B cell (primary cell): Measurements from ENCODE around the gene CAVIN1. TPM values are rescaled to one million over a fixed set of nuclear protein-coding genes. Genes with fewer than 3 reads are reported as not detected.

ENCODE experiments used
- ATAC-seq: fragments of 200-7000 bp; cut with Tn5 transposase; one replicate; pipeline ENCODE4 v1.10.0; 2021; ENCODE audit warnings: low read depth, mild to moderate bottlenecking, moderate number of reproducible peaks, moderate library complexity
- CTCF ChIA-PET: fragments of 350-600 bp; sonication (Branson Sonifier 250); formaldehyde crosslinking; loops from one replicate; lab custom pipeline; 2021; ENCODE audit warnings: antibody characterized with exemption, inconsistent platforms; lab: Charles Lee
- POLR2A ChIA-PET: fragments of 350-600 bp; sonication (Branson Sonifier 250); formaldehyde crosslinking; loops from one replicate; lab custom pipeline; 2021; ENCODE audit warnings: antibody characterized with exemption; lab: Charles Lee
- DNase-seq: peaks from one replicate; pipeline ENCODE4 v3.0.0; 2013
- H2AFZ ChIP-seq: 2 replicates; pipeline ENCODE4 v1.6.1; 2012; ENCODE audit warnings: mild to moderate bottlenecking, low read depth, low read length; ENCODE audit not compliant: insufficient read depth, poor library complexity, severe bottlenecking
- H3K27ac ChIP-seq, 2 donors: 1 replicate in 1 of 2; 2 replicates in 1 of 2; pipeline ENCODE4 v1.5.1; 2012 to 2013; ENCODE audit warnings: low read length in 2 of 2, mild to moderate bottlenecking in 2 of 2, moderate library complexity in 1 of 2
- H3K27me3 ChIP-seq, 4 experiments: fragments of 200-600 bp in 1 of 4; sonication (generic) in 1 of 4; replicated peaks in 1 of 4; 1 replicate in 2 of 4; 2 replicates in 2 of 4; pipeline versions ENCODE4 v1.6.1 to v1.7.0; 2013 to 2016; ENCODE audit warnings: low read length in 3 of 4, mild to moderate bottlenecking in 2 of 4, mixed read lengths in 1 of 4, moderate library complexity in 1 of 4; ENCODE audit not compliant: insufficient read depth in 4 of 4, control insufficient read depth in 3 of 4; ENCODE audit errors: control extremely low read depth in 1 of 4
- H3K36me3 ChIP-seq, 2 experiments: replicated peaks in 1 of 2; 1 replicate in 1 of 2; 2 replicates in 1 of 2; pipeline versions ENCODE4 v1.6.1 to v1.7.1; 2013; ENCODE audit warnings: low read length in 1 of 2; ENCODE audit not compliant: insufficient read depth in 2 of 2, control insufficient read depth in 1 of 2; ENCODE audit errors: control extremely low read depth in 1 of 2, extremely low read depth in 1 of 2
- H3K4me1 ChIP-seq, 2 donors: fragments of 200-600 bp in 1 of 2; sonication (generic) in 1 of 2; 1 replicate in 1 of 2; 2 replicates in 1 of 2; pipeline versions ENCODE4 v1.5.1 to v1.6.1; 2013 to 2017; ENCODE audit warnings: low read length in 2 of 2; ENCODE audit not compliant: control insufficient read depth in 2 of 2, insufficient read depth in 2 of 2
- H3K4me2 ChIP-seq: replicated peaks from 2 replicates; pipeline ENCODE3; 2012; ENCODE audit warnings: mild to moderate bottlenecking, low read depth, low read length; ENCODE audit not compliant: poor library complexity, severe bottlenecking
- H3K4me3 ChIP-seq, 5 experiments: fragments of 200-600 bp in 1 of 5; sonication (generic) in 1 of 5; 1 replicate in 3 of 5; 2 replicates in 2 of 5; pipeline versions ENCODE4 v1.5.1 to v1.7.0; 2011 to 2016; ENCODE audit warnings: low read length in 4 of 5, mild to moderate bottlenecking in 4 of 5, low read depth in 2 of 5, control low read depth in 1 of 5, moderate library complexity in 1 of 5; ENCODE audit not compliant: insufficient read depth in 1 of 5; ENCODE audit errors: control extremely low read depth in 1 of 5, extremely low read depth in 1 of 5
- H3K79me2 ChIP-seq: fragments of 200-600 bp; sonication (generic); one replicate; pipeline ENCODE4 v1.6.0; 2016; ENCODE audit warnings: low read length; ENCODE audit not compliant: control insufficient read depth, insufficient read depth
- H3K9ac ChIP-seq: fragments of 200-600 bp; sonication (generic); 2 replicates; pipeline ENCODE4 v1.6.1; 2017; ENCODE audit warnings: mild to moderate bottlenecking, low read length, moderate library complexity
- H3K9me3 ChIP-seq, 3 donors: one replicate each; pipeline versions ENCODE4 v1.6.1 to v1.7.1; 2013; ENCODE audit warnings: low read length in 2 of 3; ENCODE audit not compliant: control insufficient read depth in 2 of 3, insufficient read depth in 1 of 3; ENCODE audit errors: control extremely low read depth in 1 of 3
- H4K20me1 ChIP-seq: 2 replicates; pipeline ENCODE4 v1.6.0; 2012; ENCODE audit warnings: mild to moderate bottlenecking, low read length; ENCODE audit not compliant: insufficient read depth, control insufficient read depth, poor library complexity, severe bottlenecking
- H3K27ac Mint-ChIP-seq: one replicate; pipeline ENCODE4 v1.8.0; 2021; ENCODE audit warnings: mixed read lengths
- H3K27me3 Mint-ChIP-seq: one replicate; pipeline ENCODE4 v1.8.0; 2021; ENCODE audit warnings: mixed read lengths
- H3K4me1 Mint-ChIP-seq: one replicate; pipeline ENCODE4 v1.8.0; 2021; ENCODE audit warnings: mixed read lengths
- H3K4me3 Mint-ChIP-seq: one replicate; pipeline ENCODE4 v1.8.0; 2021; ENCODE audit warnings: mixed read lengths
- H3K9me3 Mint-ChIP-seq: one replicate; pipeline ENCODE4 v1.8.0; 2022; ENCODE audit warnings: mixed read lengths; ENCODE audit not compliant: insufficient read depth
- EZH2 ChIP-seq: IDR thresholded peaks from 2 replicates; pipeline ENCODE4 v1.6.1; 2012; ENCODE audit warnings: borderline replicate concordance, low read depth, mild to moderate bottlenecking, moderate library complexity, low read length; ENCODE audit not compliant: insufficient read depth, poor library complexity, severe bottlenecking
- WGBS: methylation state at CpG from one replicate; pipeline ENCODE4 v1.1.5; 2013; ENCODE audit warnings: missing lambda C conversion rate; ENCODE audit not compliant: insufficient coverage; 5-methylcytosine and 5-hydroxymethylcytosine counted together
- intact Hi-C: fragments of 100-400 bp; cut with micrococcal nuclease; formaldehyde crosslinking; loops from one replicate; pipeline ENCODE4 v1.10.0; 2022
- polyA plus RNA-seq: library from polyadenylated mRNA; depleted of rRNA; stranded (reverse); fragments of >200 nt; gene quantifications from 2 replicates; pipeline ENCODE4 v1.2.3, GENCODE V29; 2012
- total RNA-seq, 2 donors: library from RNA; stranded (reverse); fragments of 120-200 nt in 1 of 2; gene quantifications; 1 replicate in 1 of 2; 2 replicates in 1 of 2; pipeline versions ENCODE4 v1.2.3 to v1.2.4, GENCODE V29; 2013 to 2022
- TF ChIP-seq, protein P1 (sequence below): fragments of 200-600 bp; IDR thresholded peaks from one replicate; pipeline ENCODE4 v1.8.0; 2022; ENCODE audit warnings: antibody characterized with exemption, mild to moderate bottlenecking

CAVIN1 gene
- total and polyA plus RNA-seq, 2 donors (not counting 1 experiment from before 2014, with no cell fraction given), result not detected

DNA sequence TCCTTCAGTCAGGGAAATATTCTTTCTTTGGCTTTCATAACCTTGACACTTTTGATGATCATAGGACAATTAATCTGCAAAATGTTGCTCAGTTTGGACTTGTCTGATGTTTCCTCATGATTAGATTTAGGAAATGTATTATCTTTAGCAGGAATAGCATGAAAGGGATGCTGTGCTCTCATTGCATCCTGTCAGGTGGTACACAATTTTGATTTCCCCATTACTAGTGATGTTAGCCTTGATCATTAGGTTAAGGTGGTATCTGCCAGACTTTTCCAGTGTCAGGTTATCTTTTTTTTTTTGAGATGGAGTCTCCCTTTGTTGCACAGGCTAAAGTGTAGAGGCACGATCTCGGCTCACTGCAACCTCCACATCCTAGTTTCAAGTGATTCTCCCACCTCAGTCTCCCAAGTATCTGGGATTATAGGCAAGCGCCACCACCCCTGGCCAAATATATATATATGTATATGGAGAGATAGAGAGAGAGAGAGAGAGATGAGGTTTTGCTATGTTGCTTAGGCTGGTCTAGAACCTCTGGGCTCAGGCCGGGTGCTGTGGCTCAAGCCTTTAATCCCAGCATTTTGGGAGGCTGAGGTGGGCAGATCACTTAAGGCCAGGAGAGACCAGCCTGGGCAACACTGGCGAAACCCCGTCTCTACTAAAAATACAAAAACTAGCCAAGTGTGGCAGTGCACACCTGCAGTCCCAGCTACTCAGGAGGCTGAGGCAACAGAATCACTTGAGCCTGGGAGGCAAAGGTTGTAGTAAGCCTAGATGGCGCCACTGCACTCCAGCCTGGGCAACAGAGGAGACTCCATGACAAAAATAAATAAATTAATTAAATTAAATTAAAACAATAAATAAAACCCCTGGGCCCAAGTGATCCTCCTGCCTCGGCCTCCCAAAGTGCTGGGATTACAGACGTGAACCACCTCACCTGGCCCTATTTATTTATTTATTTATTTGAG, 15.8 kb upstream of the CAVIN1 start:
- H3K27ac ChIP-seq, result no peak overlapping the region
- H3K9me3 ChIP-seq, result no peaks in the 10 kb centered on the region
- H4K20me1 ChIP-seq, result no peaks in the 10 kb centered on the region
- H3K27me3 ChIP-seq, result no peaks in the 10 kb centered on the region
- H3K36me3 ChIP-seq, result no peaks in the 10 kb centered on the region
- H3K79me2 ChIP-seq, result no peaks in the 10 kb centered on the region
- peak; percentile 43 for ATAC-seq
- no peak overlapping the region for H3K27ac Mint-ChIP-seq
- peak overlapping the region; percentile 42 for H3K4me2 ChIP-seq
- no peak overlapping the region for H2AFZ ChIP-seq
- H3K4me1 ChIP-seq, result peaks cover 7 to 10% of the 10 kb centered on the region in 2 donors
- H3K9ac ChIP-seq, result no peak overlapping the region
- no peaks in the 10 kb centered on the region for H3K27me3 Mint-ChIP-seq
- H3K4me3 ChIP-seq, result no peak overlapping the region
- no peak overlapping the region for H3K4me3 Mint-ChIP-seq
- intact Hi-C loops, result no loop called here
- no peak for TF ChIP-seq EZH2
- TF ChIP-seq, protein P1, sequence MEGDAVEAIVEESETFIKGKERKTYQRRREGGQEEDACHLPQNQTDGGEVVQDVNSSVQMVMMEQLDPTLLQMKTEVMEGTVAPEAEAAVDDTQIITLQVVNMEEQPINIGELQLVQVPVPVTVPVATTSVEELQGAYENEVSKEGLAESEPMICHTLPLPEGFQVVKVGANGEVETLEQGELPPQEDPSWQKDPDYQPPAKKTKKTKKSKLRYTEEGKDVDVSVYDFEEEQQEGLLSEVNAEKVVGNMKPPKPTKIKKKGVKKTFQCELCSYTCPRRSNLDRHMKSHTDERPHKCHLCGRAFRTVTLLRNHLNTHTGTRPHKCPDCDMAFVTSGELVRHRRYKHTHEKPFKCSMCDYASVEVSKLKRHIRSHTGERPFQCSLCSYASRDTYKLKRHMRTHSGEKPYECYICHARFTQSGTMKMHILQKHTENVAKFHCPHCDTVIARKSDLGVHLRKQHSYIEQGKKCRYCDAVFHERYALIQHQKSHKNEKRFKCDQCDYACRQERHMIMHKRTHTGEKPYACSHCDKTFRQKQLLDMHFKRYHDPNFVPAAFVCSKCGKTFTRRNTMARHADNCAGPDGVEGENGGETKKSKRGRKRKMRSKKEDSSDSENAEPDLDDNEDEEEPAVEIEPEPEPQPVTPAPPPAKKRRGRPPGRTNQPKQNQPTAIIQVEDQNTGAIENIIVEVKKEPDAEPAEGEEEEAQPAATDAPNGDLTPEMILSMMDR, result peak; percentile 70
- DNase-seq, result peak; percentile 69
- H3K9me3 Mint-ChIP-seq, result no peaks in the 10 kb centered on the region
- POLR2A ChIA-PET, result interaction anchor here (0.7 kb wide), 1 partner anchor 46 kb away, joined by 8 read pairs; no protein-coding TSS in a partner anchor
- WGBS, result 50% methylated on average over 2 of the region's 9 CpGs
- CTCF ChIA-PET, result interaction anchor here (0.6 to 2.9 kb wide), 11 partner anchors 22 to 142 kb away, joined by 3 to 8 read pairs (median 4); no protein-coding TSS in a partner anchor
- peaks cover 20% of the 10 kb centered on the region for H3K4me1 Mint-ChIP-seq
